Activated T-cell treated with anti-CD3 and anti-CD28 coated beads for 4 hours (primary cell): ENCODE measurements around the gene CCDC71L.

Source experiments
- DNase-seq: peaks from one replicate; pipeline ENCODE4 v3.0.0-alpha.2; 2020

The CCDC71L gene

DNA sequence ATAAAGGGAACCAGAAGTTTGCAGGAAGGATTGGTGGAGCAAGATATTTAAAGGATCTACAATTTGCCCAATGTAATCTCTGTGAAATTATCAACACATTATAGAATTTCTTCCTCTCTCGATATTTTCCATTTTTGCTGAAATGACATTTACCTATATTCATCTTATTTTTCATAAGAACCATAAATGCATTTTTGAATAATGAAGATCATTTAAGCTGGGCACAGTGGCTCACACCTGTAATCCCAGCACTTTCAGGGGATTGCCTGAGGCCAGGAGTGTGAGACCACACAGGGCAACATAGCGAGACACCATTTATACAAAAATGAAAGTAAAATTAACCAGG, 37.7 kb downstream of the CCDC71L start:
- no peak for DNase-seq

DNA sequence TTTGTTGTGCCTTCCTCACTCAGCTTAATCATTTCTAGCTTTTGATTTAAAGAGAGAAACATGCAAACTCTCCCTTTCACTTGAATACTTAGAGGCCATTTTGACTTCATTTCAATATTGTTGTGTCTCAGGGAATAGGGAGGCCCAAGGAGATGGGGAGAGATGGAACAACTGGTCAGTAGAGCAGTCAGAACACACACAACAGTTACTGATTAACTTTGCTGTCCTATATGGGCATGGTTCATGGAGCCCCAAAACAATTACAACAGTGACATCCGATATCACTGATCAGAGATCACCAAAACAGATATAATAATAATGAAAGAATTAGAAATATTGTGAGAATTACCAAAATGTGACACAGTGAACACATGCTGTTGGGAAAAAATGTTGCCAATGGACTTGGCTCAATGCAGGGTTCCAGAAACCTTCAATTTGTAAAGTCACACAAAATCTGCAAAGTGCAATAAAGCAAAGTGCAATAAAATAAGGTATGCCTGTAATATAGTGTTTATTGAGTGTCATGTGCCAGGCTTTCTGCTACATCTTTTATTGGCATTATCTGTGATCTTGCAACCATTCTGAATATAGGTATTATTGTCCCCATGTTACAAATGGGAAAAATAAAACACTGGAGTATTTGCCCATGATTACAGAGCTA, 38.2 kb downstream of the CCDC71L start:
- no peak for DNase-seq

GRCh38 chr7:106621393-106622132, 39.4 kb downstream of the CCDC71L start:
- no peak for DNase-seq

GRCh38 chr7:106620676-106621075, 40.3 kb downstream of the CCDC71L start:
- no peak for DNase-seq

DNA sequence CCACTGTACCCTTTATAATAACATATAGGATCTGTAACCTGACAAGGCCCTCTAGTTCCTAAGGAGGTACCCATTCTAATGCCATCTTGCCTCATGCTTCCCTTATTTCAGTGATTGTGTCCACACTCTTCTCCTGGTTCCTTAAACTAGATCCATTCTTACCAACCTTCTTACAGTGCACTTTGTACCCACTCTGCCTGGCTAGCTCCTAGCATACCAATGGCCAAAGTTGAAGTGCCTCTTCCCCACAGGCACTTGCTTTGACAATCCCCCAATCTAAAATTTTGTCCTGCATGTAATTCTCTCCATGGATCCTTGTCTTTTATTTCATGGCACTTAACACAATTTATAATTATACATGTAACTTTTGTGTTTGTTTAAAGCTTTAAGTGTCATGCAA, 40.9 kb downstream of the CCDC71L start:
- no peak for DNase-seq

DNA sequence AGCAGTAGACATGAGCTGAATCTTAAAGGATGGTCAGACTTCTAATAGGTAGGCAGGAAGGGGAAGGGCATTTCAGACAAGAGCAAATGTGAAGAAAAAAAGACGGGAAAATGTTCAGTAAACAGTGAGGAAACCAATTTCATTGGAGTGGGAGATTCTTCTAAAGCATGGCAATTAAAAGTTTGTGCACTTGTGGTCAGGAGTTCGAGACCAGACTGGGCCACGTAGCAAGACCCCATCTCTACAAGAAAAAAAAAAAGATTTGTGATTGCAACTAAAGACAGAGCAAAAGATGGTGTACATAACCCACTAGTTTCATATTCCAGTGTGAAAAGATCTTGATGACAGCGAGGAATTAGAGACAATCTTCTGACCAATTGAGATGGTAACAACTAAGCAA, 41.7 kb downstream of the CCDC71L start:
- DNase-seq: no peak

- no peak for DNase-seq
Observed at GRCh38 chr7:106618480-106618879, 42.5 kb downstream of the CCDC71L start.

DNA sequence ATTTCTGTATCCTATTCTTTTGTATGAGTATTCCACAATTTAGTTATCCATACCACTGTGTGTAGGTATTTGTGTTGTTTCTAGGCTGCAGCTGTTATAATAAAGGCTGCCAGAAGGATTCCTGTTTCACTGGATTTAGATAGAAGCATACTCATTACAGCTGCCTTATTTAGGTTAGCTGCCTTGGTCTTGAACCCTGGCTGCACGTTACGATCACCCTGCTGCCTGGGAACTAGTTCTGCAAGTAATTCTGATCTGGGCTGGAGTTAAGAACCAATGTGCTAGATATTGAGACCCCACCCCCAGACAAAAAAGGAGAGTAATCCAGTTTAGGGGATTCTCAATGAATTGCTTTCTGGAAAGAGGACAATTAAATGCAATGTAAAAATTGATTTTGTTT, 43.1 kb downstream of the CCDC71L start:
- no peak for DNase-seq

- no peak for DNase-seq
Observed at GRCh38 chr7:106616708-106617051, 44.3 kb downstream of the CCDC71L start.

DNA sequence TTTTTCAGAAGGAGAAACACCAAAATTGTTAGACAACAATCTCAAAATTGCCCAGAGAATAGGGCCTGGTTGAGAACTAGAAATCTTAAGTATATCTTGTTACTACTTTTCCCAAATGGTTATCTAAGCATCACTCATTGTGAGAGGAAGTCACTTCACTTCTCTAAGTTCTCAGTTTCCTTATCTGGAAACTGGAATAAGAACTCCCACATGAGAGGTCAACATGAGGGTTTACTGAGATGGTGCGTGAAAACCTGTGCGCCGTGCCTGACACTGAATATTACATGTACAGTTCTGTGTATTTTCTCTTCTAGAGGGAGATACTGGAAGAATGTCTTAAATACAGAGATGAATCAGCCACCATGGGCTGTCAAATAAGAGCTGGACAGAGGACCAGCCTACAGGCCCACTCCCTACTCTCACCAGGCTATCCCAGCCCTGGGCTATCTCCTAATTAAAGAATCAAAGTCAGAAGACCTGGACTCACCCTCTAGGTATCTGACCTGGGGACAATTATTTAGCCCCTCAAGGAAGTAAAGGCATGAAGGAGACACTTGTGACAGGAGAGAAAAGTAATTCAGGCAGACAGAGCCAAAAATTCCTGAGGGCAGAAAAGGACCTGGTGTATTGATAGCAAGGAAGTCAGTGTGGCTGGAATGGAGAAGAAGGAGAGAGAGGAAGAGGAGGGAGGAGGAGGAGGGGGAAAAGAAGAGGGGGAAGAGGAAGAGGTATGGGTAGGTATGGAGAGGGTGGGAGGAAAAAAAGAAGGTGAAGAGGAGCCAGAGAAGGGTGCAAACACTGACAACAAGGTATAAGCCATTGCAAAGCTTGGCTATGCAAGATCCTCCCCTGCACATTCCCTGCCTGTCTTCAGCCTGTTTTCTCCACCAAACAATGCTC, 44.9 kb downstream of the CCDC71L start:
- DNase-seq: no peak

DNA sequence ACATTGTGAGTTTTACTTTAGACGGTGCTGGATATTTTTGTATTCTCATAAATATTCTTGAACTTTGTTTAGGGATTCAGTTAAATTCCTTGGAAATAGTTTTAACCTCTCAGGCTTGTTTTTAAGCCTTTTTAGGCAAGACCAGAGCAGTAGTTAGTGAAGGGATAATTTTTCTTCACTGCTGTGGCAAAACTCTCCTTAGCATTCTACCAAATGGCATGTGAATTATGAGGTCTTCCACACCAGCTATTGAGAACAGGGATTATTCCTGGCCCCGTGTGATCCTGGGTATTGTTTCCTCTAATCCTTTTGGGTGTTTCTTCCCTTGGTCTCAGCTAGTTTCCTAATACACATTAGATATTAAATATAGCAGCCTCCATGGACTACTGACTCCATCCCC, 46.2 kb downstream of the CCDC71L start:
- no peak for DNase-seq

- no peak for DNase-seq
Observed at GRCh38 chr7:106613848-106614560, 47.0 kb downstream of the CCDC71L start.

GRCh38 chr7:106613279-106613678, 47.7 kb downstream of the CCDC71L start:
- no peak for DNase-seq

DNA sequence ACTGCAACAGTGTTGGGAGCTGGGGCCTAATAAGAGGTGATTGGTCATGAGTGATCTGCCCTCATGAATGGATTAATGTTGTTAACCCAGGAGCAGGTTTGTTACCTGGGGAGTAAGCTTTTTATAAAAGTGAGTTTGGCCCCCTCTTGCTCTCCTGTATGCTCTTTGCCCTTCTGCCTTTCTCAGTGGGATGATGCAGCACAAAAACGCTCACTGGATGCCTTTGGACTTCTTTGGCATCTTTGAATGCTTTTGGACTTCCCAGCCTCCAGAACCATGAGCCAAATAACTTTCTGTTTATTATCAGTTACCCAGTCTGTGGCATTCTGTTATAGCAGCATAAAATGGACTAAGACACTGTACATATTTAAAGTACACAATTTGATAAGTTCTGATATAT, 48.5 kb downstream of the CCDC71L start:
- DNase-seq: no peak

- no peak for DNase-seq
Observed at GRCh38 chr7:106611911-106612310, 49.0 kb downstream of the CCDC71L start.

GRCh38 chr7:106610996-106611886, 49.7 kb downstream of the CCDC71L start:
- DNase-seq: no peak

- no peak for DNase-seq
Observed at GRCh38 chr7:106609416-106609815, 51.5 kb downstream of the CCDC71L start.

GRCh38 chr7:106608661-106609060, 52.3 kb downstream of the CCDC71L start:
- DNase-seq: no peak
